GM23338 (cell line): ENCODE data around the gene NR5A2. TPM values are rescaled to one million over a fixed set of nuclear protein-coding genes. Genes with fewer than 3 reads are reported as not detected.

Source experiments
- ATAC-seq: fragments of 200-7000 bp; cut with Tn5 transposase; 3 replicates; pipeline ENCODE4 v1.9.1; 2020
- DNase-seq: peaks from one replicate; pipeline ENCODE4 v3.0.0-alpha.2; 2015; ENCODE audit warnings: low spot score
- H2AFZ ChIP-seq: fragments of 200-600 bp; sonication (generic); 2 replicates; pipeline ENCODE4 v1.8.0; 2016; ENCODE audit warnings: antibody characterized with exemption, mild to moderate bottlenecking, moderate library complexity
- H3F3A ChIP-seq: fragments of 200-600 bp; sonication (generic); replicated peaks from 2 replicates; pipeline ENCODE4 v1.8.0; 2017; ENCODE audit warnings: antibody characterized with exemption, mixed run types, low read depth
- H3K27ac ChIP-seq: fragments of 200-600 bp; sonication (generic); 2 replicates; pipeline ENCODE4 v1.6.1; 2016; ENCODE audit warnings: low read depth
- H3K27me3 ChIP-seq: fragments of 200-600 bp; sonication (generic); 2 replicates; pipeline ENCODE4 v1.8.0; 2016; ENCODE audit warnings: mild to moderate bottlenecking, mixed run types, moderate library complexity; ENCODE audit not compliant: insufficient read depth
- H3K36me3 ChIP-seq: fragments of 200-600 bp; sonication (generic); 2 replicates; pipeline ENCODE4 v1.8.0; 2016; ENCODE audit warnings: mild to moderate bottlenecking; ENCODE audit not compliant: insufficient read depth
- H3K4me1 ChIP-seq: fragments of 200-600 bp; sonication (generic); 2 replicates; pipeline ENCODE4 v1.8.0; 2016; ENCODE audit warnings: mild to moderate bottlenecking, moderate library complexity; ENCODE audit not compliant: insufficient read depth
- H3K4me2 ChIP-seq: fragments of 200-600 bp; sonication (generic); 2 replicates; pipeline ENCODE4 v1.7.1; 2017; ENCODE audit warnings: mixed run types
- H3K4me3 ChIP-seq: fragments of 200-600 bp; sonication (generic); 2 replicates; pipeline ENCODE4 v1.6.1; 2016; ENCODE audit warnings: mixed run types
- H3K79me2 ChIP-seq: fragments of 200-600 bp; sonication (generic); replicated peaks from 2 replicates; pipeline ENCODE4 v1.8.0; 2017; ENCODE audit warnings: mild to moderate bottlenecking; ENCODE audit not compliant: insufficient read depth
- H3K9me2 ChIP-seq: fragments of 200-600 bp; sonication (generic); 2 replicates; pipeline ENCODE4 v1.8.0; 2017; ENCODE audit not compliant: insufficient read depth
- H4K20me1 ChIP-seq: fragments of 200-600 bp; sonication (generic); replicated peaks from 2 replicates; pipeline ENCODE4 v1.8.0; 2017; ENCODE audit warnings: mild to moderate bottlenecking; ENCODE audit not compliant: insufficient read depth
- H3K27ac Mint-ChIP-seq: 2 replicates; pipeline ENCODE4 v1.8.0; 2020; ENCODE audit warnings: inconsistent platforms, mild to moderate bottlenecking, moderate library complexity, mixed read lengths
- H3K27me3 Mint-ChIP-seq: 3 replicates; pipeline ENCODE4 v1.8.0; 2022; ENCODE audit warnings: low read depth, mild to moderate bottlenecking, moderate library complexity, mixed read lengths, inconsistent platforms; ENCODE audit not compliant: insufficient read depth, poor library complexity
- H3K36me3 Mint-ChIP-seq: 3 replicates; pipeline ENCODE4 v1.8.0; 2021; ENCODE audit warnings: low read depth, mild to moderate bottlenecking, inconsistent platforms, moderate library complexity, mixed read lengths
- H3K4me1 Mint-ChIP-seq: 3 replicates; pipeline ENCODE4 v1.8.0; 2020; ENCODE audit warnings: mild to moderate bottlenecking, inconsistent platforms, mixed read lengths
- H3K4me3 Mint-ChIP-seq: 3 replicates; pipeline ENCODE4 v1.8.0; 2021; ENCODE audit warnings: moderate library complexity, mild to moderate bottlenecking, inconsistent platforms, mixed read lengths
- H3K9me3 Mint-ChIP-seq: 3 replicates; pipeline ENCODE4 v1.8.0; 2020; ENCODE audit warnings: moderate library complexity, mild to moderate bottlenecking, inconsistent platforms, mixed read lengths
- ETS1 ChIP-seq: IDR thresholded peaks from 2 replicates; pipeline ENCODE4 v1.6.1; 2016; ENCODE audit warnings: antibody characterized with exemption
- NANOG ChIP-seq: IDR thresholded peaks from 2 replicates; pipeline ENCODE4 v1.6.1; 2016; ENCODE audit warnings: antibody characterized with exemption, borderline replicate concordance
- POLR2AphosphoS5 ChIP-seq: IDR thresholded peaks from 2 replicates; pipeline ENCODE4 v1.6.1; 2016; ENCODE audit warnings: antibody characterized with exemption, low read depth
- polyA plus RNA-seq: library from polyadenylated mRNA; unstranded; fragments of >200 nt; fragmentation: Nextera tagmentation; extraction: Ambion mirVana; gene quantifications from 2 replicates; pipeline ENCODE4 v1.2.1, GENCODE V29; 2016
- total RNA-seq: library from RNA; depleted of rRNA; stranded (reverse); fragments of >200 nt; shearing (Covaris generic); gene quantifications from 2 replicates; pipeline ENCODE4 v1.2.3, GENCODE V29; 2014
- TF ChIP-seq, protein P1 (sequence below): IDR thresholded peaks from one replicate; pipeline ENCODE4 v1.6.1; 2018; ENCODE audit warnings: antibody characterized with exemption; ENCODE audit not compliant: unreplicated experiment
- TF ChIP-seq, protein P2 (sequence below), 2 experiments: fragments of 200-600 bp in 1 of 2; sonication (generic) in 1 of 2; conservative IDR thresholded peaks; 2 replicates each; pipeline versions ENCODE4 v1.5.1 to v1.6.1; 2016 to 2017; ENCODE audit warnings: antibody characterized with exemption in 2 of 2, low read depth in 2 of 2, mild to moderate bottlenecking in 2 of 2, moderate library complexity in 1 of 2

The NR5A2 gene
- total and polyA plus RNA-seq, 2 experiments from 2014 or later: 4.4 to 13.1 TPM

DNA sequence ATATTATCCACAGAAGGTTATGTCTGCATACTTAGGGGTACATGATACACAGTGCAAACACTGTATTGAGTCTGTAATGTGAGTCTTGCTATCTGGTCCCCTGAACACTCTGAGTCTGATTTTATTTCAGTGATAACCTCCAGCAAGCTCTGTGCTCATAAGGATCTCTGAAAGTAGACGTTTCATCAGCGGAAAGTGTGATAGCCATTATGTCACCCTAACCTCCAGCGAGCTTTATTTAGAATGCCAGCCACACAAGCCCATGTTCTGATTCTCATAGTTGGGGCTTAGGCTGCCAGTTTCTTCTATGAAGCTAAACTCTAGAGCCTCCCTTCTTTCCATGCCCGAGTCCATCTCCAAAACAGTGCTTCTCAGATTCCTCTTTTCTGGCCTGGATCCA is 3.3 kb downstream of the NR5A2 start:
- Histone ChIP-seq H3K79me2 (no peaks in the 10 kb centered on the region), H3F3A (peaks cover 21% of the 10 kb centered on the region), H2AFZ (no peak overlapping the region), H4K20me1 (no peaks in the 10 kb centered on the region), H3K9me2 (no peaks in the 10 kb centered on the region), H3K27me3 (peaks cover 61% of the 10 kb centered on the region), H3K4me3 (no peak overlapping the region; the same call in 1 of the 2 replicates), H3K27ac (no peak overlapping the region), H3K4me1 (peaks cover 43% of the 10 kb centered on the region), H3K36me3 (peaks cover 4% of the 10 kb centered on the region; the same call in 1 of the 2 replicates), H3K4me2 (peak overlapping the region; percentile 86; the same call in 1 of the 2 replicates)
- ATAC-seq (no peak), DNase-seq (no peak)
- H3K4me3 Mint-ChIP-seq: no peak overlapping the region
- H3K27ac Mint-ChIP-seq: no peak overlapping the region
- no peaks in the 10 kb centered on the region for H3K36me3 Mint-ChIP-seq
- TF ChIP-seq ETS1 (no peak), POLR2AphosphoS5 (no peak), NANOG (no peak)
- TF ChIP-seq, protein P1, sequence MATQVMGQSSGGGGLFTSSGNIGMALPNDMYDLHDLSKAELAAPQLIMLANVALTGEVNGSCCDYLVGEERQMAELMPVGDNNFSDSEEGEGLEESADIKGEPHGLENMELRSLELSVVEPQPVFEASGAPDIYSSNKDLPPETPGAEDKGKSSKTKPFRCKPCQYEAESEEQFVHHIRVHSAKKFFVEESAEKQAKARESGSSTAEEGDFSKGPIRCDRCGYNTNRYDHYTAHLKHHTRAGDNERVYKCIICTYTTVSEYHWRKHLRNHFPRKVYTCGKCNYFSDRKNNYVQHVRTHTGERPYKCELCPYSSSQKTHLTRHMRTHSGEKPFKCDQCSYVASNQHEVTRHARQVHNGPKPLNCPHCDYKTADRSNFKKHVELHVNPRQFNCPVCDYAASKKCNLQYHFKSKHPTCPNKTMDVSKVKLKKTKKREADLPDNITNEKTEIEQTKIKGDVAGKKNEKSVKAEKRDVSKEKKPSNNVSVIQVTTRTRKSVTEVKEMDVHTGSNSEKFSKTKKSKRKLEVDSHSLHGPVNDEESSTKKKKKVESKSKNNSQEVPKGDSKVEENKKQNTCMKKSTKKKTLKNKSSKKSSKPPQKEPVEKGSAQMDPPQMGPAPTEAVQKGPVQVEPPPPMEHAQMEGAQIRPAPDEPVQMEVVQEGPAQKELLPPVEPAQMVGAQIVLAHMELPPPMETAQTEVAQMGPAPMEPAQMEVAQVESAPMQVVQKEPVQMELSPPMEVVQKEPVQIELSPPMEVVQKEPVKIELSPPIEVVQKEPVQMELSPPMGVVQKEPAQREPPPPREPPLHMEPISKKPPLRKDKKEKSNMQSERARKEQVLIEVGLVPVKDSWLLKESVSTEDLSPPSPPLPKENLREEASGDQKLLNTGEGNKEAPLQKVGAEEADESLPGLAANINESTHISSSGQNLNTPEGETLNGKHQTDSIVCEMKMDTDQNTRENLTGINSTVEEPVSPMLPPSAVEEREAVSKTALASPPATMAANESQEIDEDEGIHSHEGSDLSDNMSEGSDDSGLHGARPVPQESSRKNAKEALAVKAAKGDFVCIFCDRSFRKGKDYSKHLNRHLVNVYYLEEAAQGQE: no peak
- H3K4me1 Mint-ChIP-seq: peaks cover 20% of the 10 kb centered on the region
- peaks cover 25% of the 10 kb centered on the region for H3K27me3 Mint-ChIP-seq
- H3K9me3 Mint-ChIP-seq: no peaks in the 10 kb centered on the region; the same call in 2 of the 3 replicates

GRCh38 chr1:200033511-200034261 is 6.2 kb downstream of the NR5A2 start:
- Mint-ChIP-seq H3K27ac (no peak overlapping the region), H3K36me3 (no peaks in the 10 kb centered on the region; the same call in 2 of the 3 replicates), H3K9me3 (no peaks in the 10 kb centered on the region; the same call in 2 of the 3 replicates), H3K27me3 (peaks cover 28% of the 10 kb centered on the region), H3K4me1 (peaks cover 32% of the 10 kb centered on the region), H3K4me3 (no peak overlapping the region)
- DNase-seq (peak; percentile 63), ATAC-seq (peak; percentile 3; the same call in 2 of the 3 replicates)
- Histone ChIP-seq H3K36me3 (peaks cover 4% of the 10 kb centered on the region; the same call in 1 of the 2 replicates), H3K79me2 (no peaks in the 10 kb centered on the region; the same call in 1 of the 2 replicates), H3K4me3 (peak overlapping the region; percentile 93), H3K9me2 (no peaks in the 10 kb centered on the region), H3K4me2 (peak overlapping the region; percentile 74), H3K4me1 (peaks cover 56% of the 10 kb centered on the region), H3K27me3 (peaks cover 84% of the 10 kb centered on the region), H3K27ac (no peak overlapping the region), H4K20me1 (no peaks in the 10 kb centered on the region), H3F3A (peaks cover 32% of the 10 kb centered on the region), H2AFZ (no peak overlapping the region)
- TF ChIP-seq POLR2AphosphoS5: no peak
- TF ChIP-seq, protein P2, sequence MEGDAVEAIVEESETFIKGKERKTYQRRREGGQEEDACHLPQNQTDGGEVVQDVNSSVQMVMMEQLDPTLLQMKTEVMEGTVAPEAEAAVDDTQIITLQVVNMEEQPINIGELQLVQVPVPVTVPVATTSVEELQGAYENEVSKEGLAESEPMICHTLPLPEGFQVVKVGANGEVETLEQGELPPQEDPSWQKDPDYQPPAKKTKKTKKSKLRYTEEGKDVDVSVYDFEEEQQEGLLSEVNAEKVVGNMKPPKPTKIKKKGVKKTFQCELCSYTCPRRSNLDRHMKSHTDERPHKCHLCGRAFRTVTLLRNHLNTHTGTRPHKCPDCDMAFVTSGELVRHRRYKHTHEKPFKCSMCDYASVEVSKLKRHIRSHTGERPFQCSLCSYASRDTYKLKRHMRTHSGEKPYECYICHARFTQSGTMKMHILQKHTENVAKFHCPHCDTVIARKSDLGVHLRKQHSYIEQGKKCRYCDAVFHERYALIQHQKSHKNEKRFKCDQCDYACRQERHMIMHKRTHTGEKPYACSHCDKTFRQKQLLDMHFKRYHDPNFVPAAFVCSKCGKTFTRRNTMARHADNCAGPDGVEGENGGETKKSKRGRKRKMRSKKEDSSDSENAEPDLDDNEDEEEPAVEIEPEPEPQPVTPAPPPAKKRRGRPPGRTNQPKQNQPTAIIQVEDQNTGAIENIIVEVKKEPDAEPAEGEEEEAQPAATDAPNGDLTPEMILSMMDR (conservative IDR thresholded peaks at IDR 0.05; ENCODE audit: low read depth in 2 of 2): peak; percentile 39 to 52
